HG03060 (cell line): ENCODE measurements around the gene ATP2A3.
"Not testable (repeated sequence)": the region's sequence is repeated elsewhere in the genome, so short reads cannot be mapped to it uniquely, and the experiment has no call there.

Experiments
- ATAC-seq: cut with Tn5 transposase; IDR thresholded peaks from one replicate; pipeline ENCODE4 v1.9.1; 2021; ENCODE audit warnings: low read depth, moderate number of reproducible peaks; ENCODE audit not compliant: unreplicated experiment

Gene ATP2A3

DNA sequence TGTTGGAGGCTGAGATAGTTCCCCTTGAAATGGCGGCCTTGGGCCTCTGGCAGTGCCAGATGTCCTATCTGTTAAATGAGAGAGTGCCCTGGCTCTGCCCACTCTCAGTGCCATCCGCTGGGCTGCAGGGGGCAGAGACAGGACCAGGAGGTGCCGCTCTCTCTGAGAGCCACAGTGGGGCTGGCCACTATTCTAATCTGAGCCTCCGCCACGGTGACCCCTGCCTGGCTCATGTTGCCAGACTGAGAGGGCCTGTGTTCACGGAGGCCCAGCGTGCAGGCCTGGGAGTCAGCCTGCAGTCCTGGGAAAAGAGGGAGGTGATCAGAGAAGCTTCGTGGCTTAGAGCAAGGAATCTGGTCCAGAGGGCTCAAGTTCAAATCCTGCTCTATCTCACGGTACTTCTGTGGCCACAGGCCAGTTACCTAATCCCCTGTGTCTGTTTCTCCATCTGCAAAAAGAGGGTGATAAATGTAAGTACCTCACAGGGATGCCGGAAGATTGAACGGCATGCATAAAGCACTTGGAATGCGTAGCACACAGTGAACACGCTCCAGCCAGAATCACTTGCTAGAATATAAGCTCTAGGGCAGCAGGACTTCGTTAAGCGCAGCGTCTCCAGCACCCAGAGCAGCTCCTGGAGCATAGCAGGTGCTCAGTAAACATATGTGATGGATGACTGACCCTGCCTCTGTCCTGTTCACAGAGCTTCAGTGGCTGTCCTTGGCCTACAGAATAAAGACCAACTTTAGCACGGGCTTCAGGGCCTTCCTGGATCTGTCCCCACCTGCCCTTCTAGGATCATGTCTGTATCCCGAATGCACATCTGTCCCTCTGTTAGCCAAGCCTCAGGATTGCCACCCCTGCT lies 6.3 kb downstream of the ATP2A3 start:
- ATAC-seq, result no peak

DNA sequence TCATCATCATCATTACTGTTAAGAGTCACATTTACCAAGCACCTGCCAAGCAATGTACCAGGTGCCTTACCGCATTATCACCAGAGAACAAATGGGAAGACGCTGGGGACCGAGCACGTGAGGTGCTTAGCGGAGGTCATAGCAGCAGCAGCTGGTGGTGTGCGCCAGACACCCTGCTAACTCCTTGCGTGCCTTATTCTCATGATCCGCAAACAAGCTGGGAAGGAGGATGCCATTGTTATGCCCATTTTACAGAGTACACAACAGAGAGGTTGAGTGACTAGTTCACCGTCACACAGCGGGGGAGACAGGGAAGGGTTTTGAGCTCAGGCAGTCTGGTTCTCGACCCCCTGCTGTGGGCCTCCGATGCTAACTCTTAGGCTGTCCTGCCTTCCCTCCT lies 7.3 kb downstream of the ATP2A3 start:
- no peak for ATAC-seq

DNA sequence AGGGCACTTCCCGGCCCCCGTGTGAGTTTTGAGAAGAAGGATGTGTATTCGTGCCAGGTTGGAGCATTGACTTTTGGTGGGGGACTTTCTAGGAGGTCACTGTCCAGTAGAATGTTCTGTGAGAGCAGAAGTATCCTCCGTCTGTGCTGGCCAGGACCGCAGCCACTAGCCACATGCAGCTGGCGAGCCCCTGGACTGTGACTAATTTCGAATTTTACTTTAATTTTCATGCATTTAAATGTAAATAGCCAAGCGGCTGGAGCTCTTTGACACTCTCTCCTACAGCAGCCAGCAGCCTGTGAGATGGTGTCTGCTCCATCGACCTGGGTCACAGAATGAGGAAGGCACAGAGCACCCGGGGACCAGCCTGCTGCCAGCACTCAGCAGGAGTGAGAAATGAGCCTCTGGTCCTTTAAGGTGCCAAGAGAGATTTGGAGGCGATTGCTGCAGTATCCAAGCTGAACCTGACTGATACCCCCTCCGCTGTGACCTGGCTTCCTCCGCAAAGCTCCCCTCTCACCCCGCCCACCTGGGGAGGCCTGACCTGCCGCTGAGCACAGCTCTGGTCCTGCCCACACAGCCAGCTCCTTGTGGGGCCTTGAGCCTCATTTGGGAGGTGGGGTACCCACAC lies 7.8 kb downstream of the ATP2A3 start:
- no peak for ATAC-seq

DNA sequence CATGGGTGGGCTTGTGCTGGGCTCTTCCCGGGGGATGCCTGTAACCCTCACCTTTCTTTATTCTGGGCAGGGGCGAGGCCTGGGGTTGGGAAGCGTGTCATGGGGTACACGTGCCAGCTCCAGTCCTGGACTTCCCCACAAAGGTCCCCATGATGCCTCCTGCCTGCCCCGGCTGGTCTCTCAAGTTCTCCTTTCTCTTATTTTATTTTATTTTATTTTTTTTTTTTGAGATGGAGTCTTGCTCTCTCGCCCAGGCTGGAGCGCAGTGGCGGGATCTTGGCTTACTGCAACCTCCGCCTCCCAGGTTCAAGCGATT lies 8.6 kb downstream of the ATP2A3 start:
- no peak for ATAC-seq

DNA sequence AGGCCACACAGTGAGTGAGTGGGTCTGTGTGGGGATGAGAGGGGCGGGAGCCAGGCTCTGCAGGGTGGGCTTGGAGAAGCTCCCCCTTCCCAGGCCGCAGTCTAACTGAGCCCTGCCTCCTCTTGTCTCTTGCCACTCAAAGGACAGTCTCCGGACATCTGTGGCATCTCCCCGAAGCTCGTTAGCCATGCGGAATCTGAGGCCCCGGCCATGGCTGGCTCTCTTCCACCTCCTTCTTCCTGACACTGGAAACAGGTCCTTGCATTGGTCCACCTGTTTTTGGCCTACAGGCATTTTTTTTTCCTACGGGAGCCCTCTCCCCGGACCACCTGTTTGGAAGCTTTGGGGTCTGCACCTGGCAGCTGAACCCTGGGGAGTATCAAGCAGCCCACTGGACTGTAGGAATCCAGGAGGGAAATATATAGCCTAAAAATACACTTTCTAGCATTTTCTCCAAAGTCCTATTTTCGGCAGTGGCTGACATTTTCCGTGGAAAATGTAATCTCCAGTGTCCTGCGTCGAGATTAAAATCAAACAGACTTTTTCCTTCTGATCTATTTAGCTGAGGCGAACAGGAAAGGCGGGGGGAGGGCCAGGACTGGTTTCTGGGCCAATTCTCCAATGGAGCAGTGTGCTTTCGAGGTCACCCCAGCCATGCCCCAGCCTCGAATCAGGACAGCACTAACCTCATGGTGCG lies 9.1 kb downstream of the ATP2A3 start:
- no peak for ATAC-seq

DNA sequence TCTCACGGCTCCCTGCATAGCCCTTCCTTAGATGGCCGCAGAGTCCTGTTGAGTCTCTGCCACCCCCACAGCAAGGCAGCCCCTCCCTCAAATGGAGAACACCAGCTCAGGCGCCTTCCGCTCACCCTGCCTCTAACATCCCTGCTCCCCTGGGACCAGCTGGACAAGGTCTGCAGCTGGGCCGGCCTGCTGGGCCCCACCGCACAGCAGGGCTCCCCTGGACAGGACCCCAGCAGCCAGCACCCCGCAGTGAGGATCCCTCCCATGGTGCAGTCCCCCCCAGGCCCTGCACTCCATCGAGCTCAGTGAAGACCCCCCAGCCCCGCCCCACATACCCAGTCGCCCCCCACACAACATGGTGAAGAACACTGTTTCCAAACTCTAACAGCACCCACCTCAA lies 10.2 kb downstream of the ATP2A3 start:
- ATAC-seq, result no peak

DNA sequence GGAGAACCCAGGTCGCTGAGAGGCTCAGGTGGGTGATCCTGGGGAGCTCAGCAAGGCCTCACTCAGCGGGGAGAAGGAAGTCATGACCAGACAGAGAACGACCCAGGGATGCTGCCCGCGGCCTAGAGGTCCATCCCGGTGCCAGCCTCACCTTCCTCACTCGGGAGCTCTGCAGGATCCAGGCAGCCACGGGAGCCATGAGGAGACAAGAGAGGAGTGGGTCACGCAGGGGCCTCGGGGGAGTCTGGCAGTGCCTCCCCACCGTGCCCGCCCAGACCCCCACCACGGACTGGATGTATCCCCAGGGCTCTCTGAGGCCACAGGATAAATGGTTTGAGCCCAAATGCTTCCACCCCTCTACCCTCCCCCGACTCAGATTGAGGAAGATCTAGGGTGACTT lies 10.7 kb downstream of the ATP2A3 start:
- no peak for ATAC-seq

DNA sequence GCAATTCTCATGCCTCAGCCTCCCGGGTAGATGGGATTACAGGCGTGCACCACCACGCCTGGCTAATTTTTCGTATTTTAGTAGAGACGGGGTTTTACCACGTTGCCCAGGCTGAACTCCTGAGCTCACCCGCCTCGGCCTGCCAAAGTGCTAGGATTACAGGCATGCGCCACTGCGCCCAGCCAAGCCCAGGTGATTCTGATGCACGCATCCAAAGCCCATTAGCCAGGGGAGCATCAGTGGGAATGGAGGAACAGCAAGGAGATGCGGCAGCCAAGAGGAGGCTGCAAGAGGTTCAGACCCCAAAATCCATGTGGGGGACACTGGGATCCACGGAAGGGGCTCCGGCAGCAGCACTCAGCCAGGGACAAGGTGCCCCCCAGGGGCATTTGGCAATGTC lies 12.1 kb downstream of the ATP2A3 start:
- ATAC-seq, result no peak

DNA sequence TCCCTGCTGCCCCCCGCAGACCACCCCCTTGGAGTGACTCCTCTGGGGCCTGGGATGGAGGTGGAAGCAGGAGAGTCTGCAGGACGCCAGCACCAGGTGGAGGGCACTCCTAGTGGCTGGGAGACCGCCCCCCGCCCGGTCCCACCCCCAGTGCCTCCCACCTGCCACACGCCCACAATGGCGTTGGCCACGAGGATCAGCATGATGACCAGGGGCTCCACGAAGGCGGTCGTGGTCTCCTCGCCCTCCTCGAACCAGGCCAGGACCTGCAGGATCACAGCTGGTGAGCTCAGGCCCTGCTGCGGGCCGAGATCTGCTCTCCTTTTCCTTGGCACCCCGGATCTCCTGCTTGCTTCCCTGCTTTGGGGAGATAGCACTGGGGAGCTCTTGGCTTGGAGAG lies 12.8 kb downstream of the ATP2A3 start:
- ATAC-seq, result no peak

DNA sequence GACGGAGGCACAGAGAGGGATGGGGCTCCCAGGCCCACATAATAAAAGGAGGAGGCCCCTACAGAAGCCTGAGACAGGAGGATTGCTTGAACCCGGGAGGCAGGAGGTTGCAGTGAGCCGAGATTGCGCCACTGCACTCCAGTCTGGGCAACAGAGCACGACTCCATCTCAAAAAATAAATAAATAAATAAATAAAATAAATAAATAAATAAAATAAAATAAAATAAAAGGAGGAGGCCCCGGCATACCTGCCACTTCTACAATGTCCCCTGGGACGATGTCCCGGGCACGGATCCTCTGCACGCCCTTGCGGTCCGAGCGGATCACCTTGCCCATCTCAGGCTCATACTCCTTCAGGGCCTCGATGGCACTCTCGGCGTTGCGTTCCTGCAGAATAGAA lies 13.2 kb downstream of the ATP2A3 start:
- ATAC-seq, result no peak

DNA sequence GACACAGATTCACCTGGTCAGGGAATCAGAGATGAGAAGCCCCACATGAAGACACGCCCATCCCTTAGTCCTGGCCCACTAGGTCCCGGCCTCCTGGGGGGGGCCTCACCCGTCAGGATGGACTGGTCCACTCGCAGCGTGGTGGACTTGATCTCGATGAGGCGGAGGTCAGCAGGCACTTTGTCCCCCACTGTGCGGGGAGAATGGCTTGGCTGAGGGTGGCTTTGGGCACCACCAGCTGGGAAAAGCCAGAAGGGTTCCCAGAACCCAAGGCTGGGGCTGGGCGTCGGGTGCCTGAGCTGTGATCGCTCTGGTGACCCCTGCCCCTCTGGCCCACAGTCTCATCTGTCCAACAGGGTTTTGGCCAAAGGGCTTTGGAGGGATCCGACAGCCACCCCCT lies 13.7 kb downstream of the ATP2A3 start:
- no peak for ATAC-seq

DNA sequence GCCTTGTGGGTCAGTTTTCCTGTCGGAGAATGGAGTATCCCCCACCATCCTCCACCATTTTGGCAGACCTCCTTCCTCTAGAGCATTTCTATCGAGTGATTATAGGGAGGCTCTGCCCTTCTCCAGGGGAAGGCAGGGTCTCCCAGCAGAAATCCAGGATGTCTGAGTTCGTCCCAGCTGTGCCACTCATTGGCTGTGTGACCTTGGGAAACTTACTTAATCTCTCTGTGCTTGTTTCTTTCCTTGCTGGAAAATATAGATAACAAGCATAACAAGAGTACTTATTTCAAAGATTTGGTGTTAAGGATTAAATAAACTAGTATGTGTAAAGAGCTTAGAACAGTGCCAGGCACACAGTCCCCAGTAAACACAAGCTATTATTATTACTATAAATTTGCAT lies 14.8 kb downstream of the ATP2A3 start:
- ATAC-seq, result no peak

DNA sequence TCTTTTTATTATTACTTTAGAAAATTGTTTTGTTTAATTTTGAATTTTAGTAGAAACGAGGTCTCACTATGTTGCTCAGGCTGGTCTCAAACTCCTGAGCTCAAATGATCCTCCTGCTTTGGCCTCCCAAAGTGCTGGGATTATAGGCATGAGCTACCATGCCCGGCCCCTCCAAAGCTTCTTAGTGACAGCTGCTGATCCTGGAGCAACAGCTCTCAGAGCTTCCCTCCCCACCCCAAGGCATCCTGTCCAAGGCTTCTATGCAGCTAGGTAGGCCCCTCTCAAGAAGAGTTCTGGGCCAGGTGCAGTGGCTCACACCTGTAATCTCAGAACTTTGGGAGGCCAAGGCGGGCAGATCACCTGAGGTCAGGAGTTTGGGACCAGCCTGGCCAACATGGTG lies 15.7 kb downstream of the ATP2A3 start:
- not testable (repeated sequence) for ATAC-seq

DNA sequence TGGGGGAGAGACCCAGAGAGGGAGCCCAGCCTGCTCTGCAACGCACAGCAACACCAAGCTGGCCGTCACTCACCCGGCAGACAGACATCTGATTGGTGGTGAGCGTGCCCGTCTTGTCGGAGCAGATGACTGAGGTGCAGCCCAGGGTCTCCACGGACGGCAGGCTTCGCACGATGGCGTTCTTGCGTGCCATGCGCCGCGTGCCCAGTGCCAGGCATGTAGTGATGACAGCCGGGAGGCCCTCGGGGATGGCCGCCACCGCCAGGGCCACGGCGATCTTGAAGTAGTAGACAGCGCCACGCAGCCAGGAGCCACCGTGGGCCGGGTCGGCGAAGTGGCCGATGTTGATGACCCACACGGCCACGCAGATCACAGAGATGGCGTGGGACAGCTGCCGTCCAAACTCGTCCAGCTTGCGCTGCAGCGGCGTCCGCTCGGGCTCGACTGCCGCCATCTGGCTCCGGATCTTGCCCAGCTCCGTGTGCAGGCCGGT lies 16.9 kb downstream of the ATP2A3 start:
- no peak for ATAC-seq

DNA sequence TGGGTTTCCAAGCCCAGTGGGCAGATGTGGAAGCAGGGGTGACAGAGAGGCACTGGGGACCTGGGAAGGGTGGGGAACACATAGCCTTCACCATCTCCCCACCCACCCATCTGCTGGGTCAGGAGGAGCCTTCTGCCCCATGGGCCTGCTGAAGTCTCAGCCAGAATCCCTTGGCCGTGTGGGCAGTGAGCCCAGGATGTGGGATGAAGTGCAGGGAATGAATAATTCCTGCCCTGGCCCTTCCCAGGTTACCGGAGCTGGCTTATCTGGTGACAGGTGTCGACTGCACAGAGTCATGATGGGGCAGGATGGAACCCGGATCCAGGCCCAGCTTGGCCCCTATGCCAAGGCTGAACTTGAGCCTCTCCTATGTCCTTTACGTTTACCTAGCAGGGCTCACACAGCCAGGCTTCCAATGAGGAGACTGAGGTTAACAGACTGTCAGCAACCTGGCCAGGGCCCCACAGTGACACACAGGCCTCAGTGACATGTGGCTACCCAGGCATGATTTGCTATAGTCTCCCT lies 17.5 kb downstream of the ATP2A3 start:
- ATAC-seq, result no peak

DNA sequence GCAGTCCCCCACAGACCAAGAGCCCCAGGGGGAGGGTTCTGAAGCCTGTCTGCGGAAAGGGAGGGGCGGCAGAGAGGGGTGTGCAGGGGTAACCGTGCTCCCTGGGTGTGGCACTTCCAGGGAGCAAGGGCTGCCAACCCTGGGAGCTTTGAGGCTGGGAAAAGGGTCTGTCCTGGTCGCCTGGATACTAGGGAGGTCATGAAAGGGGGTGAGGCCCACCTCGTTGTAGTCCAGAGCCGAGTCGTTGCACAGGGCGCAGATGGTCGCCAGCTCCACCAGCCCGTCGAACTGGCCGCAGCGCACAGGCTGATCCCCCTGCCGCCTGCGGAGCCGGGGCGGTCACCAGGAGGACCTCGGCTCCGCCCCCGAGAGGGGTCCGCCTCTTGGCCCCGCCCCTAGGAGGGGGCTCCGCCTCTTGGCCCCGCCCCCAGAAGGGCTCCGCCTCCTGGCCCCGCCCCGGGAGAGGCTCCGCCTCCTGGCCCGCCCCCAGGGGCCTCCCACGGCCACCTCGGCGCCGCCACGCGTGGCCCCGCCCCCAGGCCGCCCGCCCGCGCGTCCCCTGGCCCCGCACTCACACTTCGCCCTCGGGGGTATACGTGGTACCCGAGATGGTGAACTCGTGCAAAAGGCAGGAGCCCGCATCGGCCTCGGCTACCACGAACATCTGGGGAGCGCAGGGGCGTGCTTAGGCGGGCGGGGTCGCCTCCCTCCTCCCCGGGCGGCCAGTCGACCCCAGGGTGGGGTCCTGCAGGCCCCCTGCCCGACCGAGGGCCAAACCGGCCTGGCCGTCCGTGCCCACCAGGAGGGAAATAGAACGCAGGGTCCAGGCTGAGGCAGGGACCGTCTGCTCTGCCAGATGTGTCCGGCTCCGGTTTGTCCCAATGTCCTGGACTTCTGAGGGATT lies 19.5 kb downstream of the ATP2A3 start:
- no peak for ATAC-seq

DNA sequence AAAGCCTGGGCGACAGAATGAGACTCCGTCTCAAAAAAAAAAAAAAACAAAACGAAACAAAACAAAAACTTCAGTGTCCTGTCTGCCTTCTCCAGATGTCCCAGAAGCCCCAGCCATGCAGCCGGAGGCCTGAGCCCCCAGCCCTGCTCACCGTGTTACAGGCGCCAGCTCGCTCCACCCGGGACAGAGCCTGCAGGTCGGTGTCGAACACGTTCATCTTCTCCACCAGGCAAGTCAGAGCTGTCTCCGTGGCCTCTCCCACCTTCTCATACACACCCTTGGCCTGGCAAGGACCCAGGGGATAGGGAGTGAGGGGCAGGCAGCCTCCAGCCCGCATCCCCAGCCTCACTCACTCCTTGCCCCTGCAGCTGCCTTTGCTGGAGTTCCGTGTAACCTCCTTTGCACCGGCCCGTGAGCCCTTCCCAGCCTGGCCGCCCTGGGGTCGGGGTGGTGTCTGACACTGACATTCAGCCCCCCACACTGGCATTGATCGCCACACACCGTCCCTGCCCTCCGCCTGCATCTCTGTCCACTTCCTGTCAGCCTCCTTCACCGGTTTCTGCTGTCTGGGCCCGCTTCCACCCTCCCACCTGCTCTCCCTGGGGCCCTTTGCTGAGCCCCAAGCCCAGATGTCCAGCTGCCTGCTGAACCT lies 20.9 kb downstream of the ATP2A3 start:
- no peak for ATAC-seq

DNA sequence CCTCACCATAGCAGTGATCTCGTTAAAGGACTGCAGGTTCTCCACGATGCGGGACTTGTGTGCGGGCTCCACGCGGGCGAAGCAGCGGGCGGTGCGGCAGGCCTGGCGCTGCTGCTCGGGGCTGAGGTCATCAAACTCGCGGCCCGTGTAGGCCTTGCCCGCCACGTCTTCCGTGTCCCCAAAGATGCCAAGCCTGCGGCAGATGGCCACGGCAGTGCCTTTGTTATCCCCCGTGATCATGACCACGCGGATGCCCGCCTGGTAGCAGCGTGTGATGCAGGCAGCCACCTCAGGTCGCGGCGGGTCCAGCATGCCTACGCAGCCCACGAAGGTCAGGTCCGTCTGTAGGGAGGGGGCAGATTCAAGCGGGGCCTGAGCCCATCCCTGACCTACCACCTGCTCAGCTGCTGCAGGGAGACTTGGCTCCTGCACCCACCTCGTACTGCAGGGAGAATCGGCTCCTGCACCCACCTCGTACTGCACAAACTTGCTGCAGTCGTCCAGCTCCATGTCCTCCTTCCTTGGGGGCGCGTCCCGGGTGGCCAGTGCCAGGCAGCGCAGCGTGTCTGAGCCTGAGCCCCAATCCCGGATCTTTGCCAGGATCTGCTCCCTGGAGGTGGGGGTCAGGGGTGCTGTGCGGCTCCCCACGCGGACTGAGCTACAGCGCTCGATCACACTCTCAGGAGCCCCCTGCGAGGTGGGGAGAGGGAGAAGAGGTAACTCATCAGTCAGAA lies 23.1 kb downstream of the ATP2A3 start:
- no peak for ATAC-seq

DNA sequence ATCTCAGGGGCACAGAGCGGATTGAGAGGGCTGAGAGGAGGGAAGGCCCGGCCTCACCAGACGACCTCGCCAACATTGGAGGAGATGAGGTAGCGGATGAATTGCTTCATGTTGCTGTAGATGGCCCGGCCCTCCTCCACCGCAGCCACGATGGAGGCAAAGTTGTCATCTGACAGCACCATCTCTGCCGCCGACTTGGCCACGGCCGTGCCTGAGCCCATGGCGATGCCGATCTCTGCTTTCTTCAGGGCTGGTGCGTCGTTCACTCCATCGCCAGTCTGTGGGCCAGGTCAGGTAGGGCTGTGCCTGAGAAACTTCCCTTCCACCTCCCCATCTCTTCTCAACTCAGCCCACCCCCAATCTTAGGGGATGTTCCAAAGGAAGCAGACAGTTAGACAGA lies 26.9 kb downstream of the ATP2A3 start:
- no peak for ATAC-seq
